NT2/D1 (cell line): ENCODE results near the gene SNED1.

ENCODE experiments used
- DNase-seq: peaks from one replicate; pipeline ENCODE4 v3.0.0-alpha.2; 2011; ENCODE audit warnings: low read depth, low spot score
- H3K27me3 ChIP-seq: 2 replicates; pipeline ENCODE4 v1.6.0; 2011; ENCODE audit warnings: mild to moderate bottlenecking; ENCODE audit not compliant: insufficient read length, insufficient read depth
- H3K36me3 ChIP-seq: 2 replicates; pipeline ENCODE4 v1.6.1; 2011; ENCODE audit warnings: mild to moderate bottlenecking, low read length, mixed read lengths; ENCODE audit not compliant: insufficient read depth, insufficient read length
- H3K4me1 ChIP-seq: 2 replicates; pipeline ENCODE4 v1.5.1; 2011; ENCODE audit not compliant: insufficient read depth, insufficient read length
- H3K4me3 ChIP-seq: 2 replicates; pipeline ENCODE4 v1.5.1; 2011; ENCODE audit warnings: low read depth; ENCODE audit not compliant: insufficient read length
- H3K9ac ChIP-seq: 2 replicates; pipeline ENCODE4 v1.6.0; 2011; ENCODE audit warnings: low read depth; ENCODE audit not compliant: insufficient read length
- H3K9me3 ChIP-seq: 2 replicates; pipeline ENCODE4 v1.5.1; 2011; ENCODE audit warnings: mild to moderate bottlenecking, low read length; ENCODE audit not compliant: insufficient read depth
- SUZ12 ChIP-seq: IDR thresholded peaks from 2 replicates; pipeline ENCODE4 v1.6.1; 2011; ENCODE audit not compliant: insufficient read length, insufficient read depth; ENCODE audit errors: extremely low read depth
- YY1 ChIP-seq: IDR thresholded peaks from 2 replicates; pipeline ENCODE4 v1.6.1; 2011; ENCODE audit not compliant: insufficient read length, insufficient read depth
- ZNF274 ChIP-seq: IDR thresholded peaks from 2 replicates; pipeline ENCODE4 v1.6.1; 2011; ENCODE audit warnings: mild to moderate bottlenecking, low read depth, low read length

The SNED1 gene

DNA sequence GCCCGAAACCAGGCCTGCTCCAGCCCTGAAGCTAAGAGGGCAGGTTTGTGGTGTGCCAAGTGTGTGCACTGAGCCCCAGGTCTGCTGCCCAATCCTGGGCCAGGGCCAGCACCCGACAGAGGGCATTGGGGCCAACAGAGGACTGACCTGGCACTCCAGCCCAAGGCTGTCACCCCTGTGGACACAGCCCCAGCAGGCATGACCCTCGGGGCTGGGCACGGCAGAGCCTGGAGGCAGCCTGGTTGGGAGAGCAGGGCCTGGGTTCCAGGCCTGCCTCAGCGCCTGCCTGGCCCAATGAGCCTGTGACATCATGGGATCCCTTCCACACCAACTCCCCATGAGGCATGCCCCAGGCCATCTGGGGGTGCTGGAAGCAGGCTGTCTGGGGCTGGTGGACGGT is 10.8 kb upstream of the SNED1 start:
- H3K9me3 ChIP-seq, result peaks cover 38% of the 10 kb centered on the region
- H3K4me3 ChIP-seq, result no peak overlapping the region
- H3K4me1 ChIP-seq, result peaks cover 13% of the 10 kb centered on the region
- H3K27me3 ChIP-seq, result peaks cover 17% of the 10 kb centered on the region
- TF ChIP-seq ZNF274 (no peak), SUZ12 (no peak), YY1 (no peak)
- H3K36me3 ChIP-seq, result no peaks in the 10 kb centered on the region
- no peak for DNase-seq
- no peak overlapping the region for H3K9ac ChIP-seq

DNA sequence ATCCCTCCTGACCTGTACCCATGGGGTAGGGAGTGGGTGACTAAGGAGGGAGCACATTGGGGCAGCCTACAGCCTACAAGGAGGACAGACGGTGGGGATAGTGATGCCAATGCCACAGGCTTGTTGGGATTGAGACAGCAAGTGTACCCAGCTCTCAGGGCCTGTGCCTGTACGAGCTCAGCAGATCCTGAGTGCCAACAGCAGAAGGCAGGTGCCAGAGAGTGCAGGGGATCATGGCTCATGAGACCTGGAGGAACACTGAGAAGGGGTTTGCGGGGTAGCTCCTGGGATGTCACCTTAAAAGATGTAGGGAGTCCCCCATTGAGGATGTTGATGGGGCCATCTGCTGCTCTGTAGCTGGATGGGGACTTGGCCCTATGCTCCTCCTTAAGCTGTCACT is 10.3 kb upstream of the SNED1 start:
- Histone ChIP-seq H3K27me3 (peaks cover 11% of the 10 kb centered on the region), H3K9me3 (peaks cover 38% of the 10 kb centered on the region), H3K9ac (no peak overlapping the region), H3K4me1 (peaks cover 17% of the 10 kb centered on the region), H3K4me3 (no peak overlapping the region), H3K36me3 (no peaks in the 10 kb centered on the region)
- DNase-seq, result no peak
- TF ChIP-seq ZNF274 (no peak), YY1 (no peak), SUZ12 (no peak)

DNA sequence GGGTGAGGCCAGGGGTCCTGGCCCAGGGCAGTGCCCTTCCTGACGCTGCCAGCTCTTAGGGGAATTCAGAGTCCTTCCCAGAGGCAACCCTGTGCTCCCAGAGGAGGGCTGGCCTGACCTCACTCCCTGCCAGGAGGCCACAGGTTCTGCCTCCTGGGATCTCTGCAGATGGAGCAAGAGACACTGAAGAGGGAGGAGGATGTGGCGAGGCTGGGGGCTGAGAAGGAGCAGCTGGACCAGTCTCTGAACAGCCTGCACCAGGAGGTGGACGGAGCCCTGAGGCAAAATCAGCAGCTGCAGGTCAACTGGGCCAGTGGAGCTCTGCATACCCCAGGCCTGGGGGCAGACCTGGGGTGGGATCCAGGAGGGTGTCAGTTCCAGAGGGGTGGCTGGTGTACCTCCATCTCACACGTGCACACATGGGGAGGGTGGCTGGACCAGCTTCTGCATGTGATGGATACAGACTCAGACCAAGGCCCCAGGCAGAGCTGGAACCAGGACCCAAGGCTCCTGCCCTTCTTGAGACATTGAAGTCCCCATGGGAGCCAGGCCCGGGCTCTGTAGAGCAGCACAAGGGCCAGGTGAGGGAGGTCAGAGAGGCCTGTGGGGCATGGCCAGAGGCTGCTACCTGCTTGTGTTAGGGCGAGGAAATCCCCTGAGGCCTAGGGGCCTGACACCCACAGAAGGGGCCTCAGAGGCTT is 9.7 kb upstream of the SNED1 start:
- Histone ChIP-seq H3K27me3 (peaks cover 6% of the 10 kb centered on the region), H3K9me3 (peaks cover 38% of the 10 kb centered on the region), H3K9ac (no peak overlapping the region), H3K36me3 (no peaks in the 10 kb centered on the region), H3K4me3 (no peak overlapping the region), H3K4me1 (peaks cover 16% of the 10 kb centered on the region)
- DNase-seq, result no peak
- TF ChIP-seq YY1, result no peak
- TF ChIP-seq SUZ12, result no peak
- TF ChIP-seq ZNF274, result no peak

DNA sequence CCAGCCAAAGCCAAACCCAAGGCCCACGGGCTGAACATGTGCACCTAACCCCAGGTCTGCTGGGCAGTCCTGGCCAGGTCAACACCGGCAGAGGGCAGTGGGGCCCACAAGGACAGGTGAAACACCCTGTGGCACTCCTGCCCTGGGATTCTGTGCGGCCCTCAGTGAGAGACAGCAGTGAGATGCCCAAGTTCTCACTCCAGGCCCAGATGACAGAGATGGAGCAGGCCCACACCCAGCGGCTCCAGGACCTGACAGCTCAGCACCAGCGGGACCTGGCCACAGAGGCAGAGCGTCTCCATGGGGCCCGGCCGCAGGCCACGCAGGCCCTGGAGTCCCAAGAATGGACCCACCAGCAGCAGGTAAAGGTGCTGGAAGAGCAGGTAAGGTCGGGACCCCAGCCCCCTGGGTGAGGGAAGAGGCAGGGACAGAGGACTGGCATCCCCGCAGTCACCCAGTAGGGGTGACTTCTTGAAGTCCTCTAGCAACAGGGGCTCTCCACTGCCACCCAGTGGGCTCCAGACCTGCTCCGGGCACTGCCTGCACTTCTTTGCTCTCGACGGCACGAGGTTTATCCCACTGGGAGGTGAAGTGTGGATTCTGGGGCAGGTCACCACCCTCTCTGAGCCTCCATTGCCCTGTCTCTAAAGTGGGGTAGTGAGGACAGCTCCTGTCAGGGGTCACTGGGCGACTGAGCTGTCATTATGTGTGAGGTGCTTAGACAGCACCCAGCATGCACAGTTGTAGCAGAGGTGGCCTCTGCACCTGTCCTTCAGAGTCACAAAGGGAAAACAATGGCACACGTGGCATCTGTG is 8.8 kb upstream of the SNED1 start:
- peaks cover 38% of the 10 kb centered on the region for H3K9me3 ChIP-seq
- H3K4me3 ChIP-seq, result no peak overlapping the region
- H3K27me3 ChIP-seq, result no peaks in the 10 kb centered on the region
- H3K36me3 ChIP-seq, result no peaks in the 10 kb centered on the region
- no peak overlapping the region for H3K9ac ChIP-seq
- H3K4me1 ChIP-seq, result peaks cover 24% of the 10 kb centered on the region
- no peak for DNase-seq
- no peak for TF ChIP-seq ZNF274
- TF ChIP-seq SUZ12, result no peak
- no peak for TF ChIP-seq YY1

DNA sequence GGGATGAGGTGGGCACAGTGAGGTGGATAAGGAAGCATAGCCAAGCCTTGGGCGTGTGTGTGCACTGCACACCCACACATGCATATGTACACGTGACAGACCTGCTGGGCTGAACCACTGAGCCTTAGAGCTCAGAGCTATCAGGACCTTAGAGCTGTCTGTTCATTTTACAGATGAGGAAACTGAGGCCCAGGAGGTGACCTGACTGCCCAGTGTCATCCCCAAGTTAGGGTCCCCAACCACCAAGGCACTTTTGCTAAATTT is 8.2 kb upstream of the SNED1 start:
- H3K9ac ChIP-seq, result no peak overlapping the region
- H3K36me3 ChIP-seq, result no peaks in the 10 kb centered on the region
- peaks cover 24% of the 10 kb centered on the region for H3K4me1 ChIP-seq
- H3K9me3 ChIP-seq, result peaks cover 38% of the 10 kb centered on the region
- no peak overlapping the region for H3K4me3 ChIP-seq
- TF ChIP-seq SUZ12 (no peak), YY1 (no peak), ZNF274 (no peak)
- no peak for DNase-seq
- H3K27me3 ChIP-seq, result no peaks in the 10 kb centered on the region

DNA sequence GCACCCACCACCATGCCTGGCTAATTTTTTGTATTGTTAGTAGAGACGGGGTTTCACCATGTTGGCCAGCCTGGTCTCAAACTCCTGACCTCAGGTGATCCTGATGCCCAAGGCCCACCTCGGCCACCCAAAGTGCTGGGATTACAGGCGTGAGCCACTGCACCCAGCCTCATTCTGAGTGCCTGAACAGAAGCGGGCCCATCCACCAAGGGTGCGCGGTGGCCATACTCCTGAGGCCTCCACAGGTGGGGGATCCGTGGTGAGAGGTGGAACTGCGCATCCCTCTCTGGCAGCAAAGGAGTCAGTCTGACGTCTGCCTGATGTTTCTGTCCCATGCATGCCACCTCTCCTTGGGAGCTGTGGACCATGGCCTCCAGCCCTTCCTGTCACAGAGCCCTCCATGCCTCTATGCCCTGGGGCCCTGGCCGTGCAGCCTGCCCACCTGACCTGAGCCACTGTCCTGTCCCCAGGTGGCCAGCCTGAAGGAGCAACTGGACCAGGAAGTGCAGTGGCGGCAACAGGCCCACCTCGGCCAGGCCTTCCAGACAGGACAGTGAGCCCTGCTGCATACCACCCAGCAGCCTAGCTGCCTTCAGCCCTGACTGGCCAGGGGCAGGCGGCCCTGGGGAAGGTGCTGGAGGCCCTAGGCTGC is 7.6 kb upstream of the SNED1 start:
- Histone ChIP-seq H3K4me1 (peaks cover 24% of the 10 kb centered on the region), H3K4me3 (no peak overlapping the region), H3K36me3 (no peaks in the 10 kb centered on the region), H3K9ac (no peak overlapping the region), H3K27me3 (no peaks in the 10 kb centered on the region), H3K9me3 (peaks cover 38% of the 10 kb centered on the region)
- no peak for DNase-seq
- TF ChIP-seq ZNF274, result no peak
- TF ChIP-seq YY1, result no peak
- TF ChIP-seq SUZ12, result no peak

DNA sequence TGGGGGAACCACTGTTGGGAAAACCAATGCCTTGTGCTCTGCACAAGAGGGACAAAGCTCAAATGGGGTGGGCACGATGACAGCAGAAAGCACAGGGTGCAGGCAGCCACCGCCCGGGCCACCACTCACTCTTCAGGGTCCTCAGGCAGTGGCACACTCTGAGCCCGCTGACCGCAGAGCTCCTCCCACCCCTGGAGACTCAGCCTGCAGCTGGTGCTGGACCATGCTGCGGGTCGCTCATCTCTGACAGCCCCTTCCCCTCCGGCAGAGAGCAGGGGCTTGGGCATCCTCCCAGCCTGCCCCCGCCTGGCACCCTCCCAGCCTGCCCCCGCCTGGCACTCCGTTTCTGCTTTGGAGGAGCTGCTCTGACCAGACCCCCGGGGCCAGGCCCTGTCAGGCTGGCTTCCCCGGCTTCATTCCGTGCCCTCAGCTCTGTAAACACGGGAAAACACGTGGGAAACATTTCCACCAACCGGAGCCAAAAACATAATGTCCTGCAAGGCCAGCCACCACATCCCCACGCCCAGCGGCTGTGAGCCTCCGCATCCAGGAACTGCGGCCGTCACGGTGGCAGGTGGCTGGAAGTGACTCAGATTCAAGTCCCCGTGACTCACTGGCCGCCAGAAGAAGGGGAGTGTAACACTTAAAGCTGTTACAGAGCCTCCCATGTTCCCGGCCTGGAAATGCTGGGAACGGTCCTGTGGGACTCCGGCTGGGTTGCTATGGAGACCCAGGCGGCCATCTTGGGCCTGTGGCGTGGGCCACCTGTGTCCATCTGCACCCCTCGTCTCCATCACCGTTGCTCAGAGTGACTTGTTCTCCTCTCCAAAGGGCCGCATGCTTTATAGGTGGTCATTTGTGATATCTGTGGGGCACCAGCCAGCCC is 6.8 kb upstream of the SNED1 start:
- Histone ChIP-seq H3K4me3 (no peak overlapping the region), H3K27me3 (no peaks in the 10 kb centered on the region), H3K9ac (no peak overlapping the region), H3K9me3 (peaks cover 34% of the 10 kb centered on the region), H3K4me1 (peaks cover 24% of the 10 kb centered on the region), H3K36me3 (no peaks in the 10 kb centered on the region)
- TF ChIP-seq ZNF274 (no peak), SUZ12 (no peak), YY1 (no peak)
- no peak for DNase-seq
